Anterior cingulate cortex (tissue), 58 donors: ENCODE results near the gene C16orf92.

Experiments
- DNase-seq, 58 donors: peaks; one replicate each; lab custom pipeline; 2025; lab: John Stamatoyannopoulos, UW

The C16orf92 gene

DNA sequence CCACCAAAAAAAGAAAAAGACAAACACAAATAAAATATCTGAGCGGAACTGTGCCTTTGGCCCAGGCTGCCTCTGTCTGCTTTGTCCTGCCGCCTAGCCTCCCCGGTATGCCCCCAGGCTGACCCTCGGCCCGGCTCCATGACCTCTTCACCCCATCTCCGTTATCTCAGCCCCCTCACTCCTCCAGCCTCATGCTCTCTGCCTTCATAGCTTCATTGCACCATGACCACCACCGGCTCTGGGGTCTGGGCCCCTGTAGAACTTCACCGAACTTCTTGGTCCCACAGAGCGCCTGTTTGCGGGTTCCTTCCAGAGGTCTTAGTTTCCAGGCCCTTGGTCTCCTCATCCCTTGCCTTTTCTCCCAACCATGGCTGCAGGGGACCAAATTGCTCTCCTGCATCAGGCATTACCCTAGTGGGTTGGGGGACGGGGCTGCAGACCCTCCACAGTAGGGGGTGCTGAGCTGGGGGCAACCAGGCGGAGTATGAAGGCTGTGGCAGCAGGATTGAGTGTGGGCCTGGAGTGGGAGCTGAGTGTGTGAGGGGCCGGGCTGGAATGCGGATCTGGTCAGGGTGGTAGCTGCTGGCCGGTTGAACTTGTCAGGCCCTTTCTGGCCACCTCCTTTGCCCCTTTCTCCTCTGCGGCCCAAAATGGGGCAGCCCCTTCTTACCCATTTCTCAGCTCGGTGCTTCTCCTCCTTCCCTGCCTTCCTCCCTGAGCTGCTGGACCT, 34.5 kb upstream of the C16orf92 start:
- DNase-seq, result no peak

DNA sequence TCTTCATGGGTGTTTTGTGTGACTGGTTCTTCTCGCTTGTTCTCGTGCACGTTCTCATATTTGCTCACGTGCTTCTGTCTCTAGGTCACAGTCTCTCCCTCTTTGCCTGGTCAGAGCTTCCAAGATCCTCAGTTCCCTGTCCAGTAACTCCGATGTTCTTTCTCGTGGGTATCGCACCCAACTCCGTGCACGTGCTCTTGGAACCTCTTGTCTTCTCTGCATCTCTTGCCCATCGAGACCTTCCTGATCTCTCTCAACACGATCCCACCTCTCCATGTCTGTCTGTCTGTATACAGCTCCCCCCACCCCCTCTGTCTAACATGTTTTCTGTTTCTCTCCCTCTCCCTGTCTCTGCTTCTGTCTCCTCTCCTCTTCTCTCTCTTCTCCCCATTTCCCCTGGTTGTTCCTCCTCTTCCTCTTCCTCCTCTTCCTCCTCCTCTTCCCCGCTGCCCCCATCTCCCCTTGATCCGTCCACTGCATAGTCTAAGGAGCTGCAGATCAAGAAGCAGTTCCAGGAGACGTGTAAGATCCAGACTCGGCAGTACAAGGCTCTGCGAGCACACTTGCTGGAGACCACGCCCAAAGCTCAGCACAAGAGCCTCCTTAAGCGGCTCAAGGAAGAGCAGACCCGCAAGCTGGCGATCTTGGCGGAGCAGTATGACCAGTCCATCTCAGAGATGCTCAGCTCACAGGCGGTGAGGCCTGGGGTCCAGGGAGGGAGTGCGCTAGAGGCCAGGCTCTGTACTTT, 33.7 kb upstream of the C16orf92 start:
- no peak for DNase-seq

DNA sequence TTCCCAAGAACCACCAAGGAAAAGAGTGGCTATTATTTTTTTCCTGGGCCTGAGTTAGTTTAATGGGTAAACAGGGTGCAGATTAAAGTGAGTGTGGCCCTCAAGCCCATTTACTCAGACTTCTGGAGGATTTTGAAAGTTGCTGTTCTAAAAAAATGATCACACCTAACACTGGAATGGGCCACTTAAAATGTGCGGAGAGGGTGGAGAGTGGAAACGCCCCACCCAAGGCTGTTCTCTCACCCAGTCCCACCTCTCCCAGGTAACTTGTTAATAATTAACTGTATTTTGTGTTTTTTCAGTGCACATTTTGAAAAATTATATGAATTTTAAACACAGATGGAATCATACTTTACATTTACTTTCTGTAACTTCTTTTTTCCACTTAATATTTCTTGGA, 33.0 kb upstream of the C16orf92 start:
- no peak for DNase-seq

DNA sequence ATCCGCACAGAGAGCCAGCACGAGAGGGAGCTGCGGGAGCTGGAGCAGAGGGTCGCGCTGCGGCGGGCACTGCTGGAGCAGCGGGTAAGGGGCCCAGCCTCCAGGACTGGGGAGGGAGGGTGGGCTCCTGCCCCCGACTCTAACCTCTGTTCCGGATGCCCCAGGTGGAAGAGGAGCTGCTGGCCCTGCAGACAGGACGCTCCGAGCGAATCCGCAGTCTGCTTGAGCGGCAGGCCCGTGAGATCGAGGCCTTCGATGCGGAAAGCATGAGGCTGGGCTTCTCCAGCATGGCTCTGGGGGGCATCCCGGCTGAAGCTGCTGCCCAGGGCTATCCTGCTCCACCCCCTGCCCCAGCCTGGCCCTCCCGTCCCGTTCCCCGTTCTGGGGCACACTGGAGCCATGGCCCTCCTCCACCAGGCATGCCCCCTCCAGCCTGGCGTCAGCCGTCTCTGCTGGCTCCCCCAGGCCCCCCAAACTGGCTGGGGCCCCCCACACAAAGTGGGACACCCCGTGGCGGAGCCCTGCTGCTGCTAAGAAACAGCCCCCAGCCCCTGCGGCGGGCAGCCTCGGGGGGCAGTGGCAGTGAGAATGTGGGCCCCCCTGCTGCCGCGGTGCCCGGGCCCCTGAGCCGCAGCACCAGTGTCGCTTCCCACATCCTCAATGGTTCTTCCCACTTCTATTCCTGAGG, 32.0 kb upstream of the C16orf92 start:
- no peak for DNase-seq

DNA sequence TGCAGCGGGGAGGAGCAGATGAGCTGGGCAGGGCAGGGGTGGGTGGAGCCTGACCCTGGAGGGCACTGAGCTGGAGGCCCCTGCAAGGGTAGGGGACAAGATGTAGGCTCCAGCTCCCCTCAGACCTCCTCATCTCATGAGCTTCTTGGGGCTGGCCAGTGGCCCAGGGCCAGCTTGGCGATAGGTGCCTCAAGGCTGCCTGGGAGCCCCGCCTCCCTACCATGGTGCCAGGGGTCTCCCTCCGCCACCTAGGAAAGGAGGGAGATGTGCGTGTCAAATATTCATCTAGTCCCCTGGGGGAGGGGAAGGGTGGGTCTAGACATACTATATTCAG, 31.5 kb upstream of the C16orf92 start:
- no peak for DNase-seq

DNA sequence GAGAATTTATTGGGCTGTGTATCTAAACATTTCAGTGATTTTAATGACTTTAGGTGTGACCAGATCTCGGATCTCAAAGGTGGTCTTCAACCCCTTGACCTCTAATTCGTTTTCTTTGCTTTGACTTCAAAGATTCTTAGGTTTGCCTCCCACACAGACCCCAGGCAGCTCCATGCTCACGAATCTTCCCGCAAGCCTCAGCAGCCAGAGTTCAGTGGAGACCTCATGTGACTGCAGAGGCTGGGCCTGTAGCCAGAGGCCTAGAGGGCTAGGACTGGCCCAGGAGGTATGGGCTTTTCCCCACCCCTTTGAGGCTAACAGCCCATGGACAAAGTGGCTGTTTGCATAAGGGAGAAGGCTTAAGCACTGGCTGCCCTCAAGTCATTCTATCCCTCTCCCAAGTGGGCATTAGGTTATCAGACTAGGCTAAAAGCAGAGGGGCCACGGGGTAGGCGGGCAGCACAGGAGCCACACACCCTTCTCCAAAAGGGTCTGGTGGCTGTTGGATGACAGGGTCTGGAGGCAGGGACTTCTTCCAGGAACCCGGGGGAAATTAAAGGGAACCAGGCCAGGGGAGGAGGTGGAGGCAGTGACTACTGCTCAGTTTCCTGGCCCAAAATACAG, 30.5 kb upstream of the C16orf92 start:
- DNase-seq, result peak in 1 of 58 donors; percentile 7

DNA sequence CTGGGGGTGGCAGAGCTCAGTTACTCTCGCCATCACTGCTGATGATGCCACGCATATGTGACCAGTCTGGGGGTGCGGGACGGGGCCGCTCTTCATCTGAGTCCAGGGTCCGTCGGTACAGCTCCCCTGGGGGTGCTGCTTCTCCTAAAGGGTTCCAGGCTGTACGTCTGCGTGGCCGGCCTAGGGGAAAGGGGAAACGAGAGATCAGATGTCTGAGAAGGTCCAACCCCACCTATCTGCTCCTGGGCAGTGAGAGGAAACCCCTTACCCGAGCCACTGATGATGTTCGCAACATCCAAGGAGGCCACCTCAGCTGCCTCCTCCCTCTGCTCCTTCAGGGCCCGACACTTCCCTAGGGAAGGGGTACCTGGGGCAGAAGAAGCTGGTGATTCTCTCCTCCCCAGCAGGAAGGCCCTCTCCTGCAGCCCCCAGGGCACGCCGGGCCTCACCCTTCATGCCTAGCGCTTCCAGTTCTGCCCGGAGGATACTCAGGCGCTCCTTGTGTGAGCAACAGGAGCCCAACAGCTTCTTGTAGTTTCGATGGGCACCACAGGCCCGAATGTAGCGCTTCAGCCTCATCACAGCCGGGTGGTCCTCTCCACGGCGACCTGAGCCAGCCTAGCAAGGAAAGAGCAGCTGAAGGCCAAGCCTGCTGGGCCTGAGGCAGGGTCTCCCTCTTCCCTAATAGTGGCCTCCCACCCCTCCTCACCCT, 29.7 kb upstream of the C16orf92 start:
- no peak for DNase-seq

DNA sequence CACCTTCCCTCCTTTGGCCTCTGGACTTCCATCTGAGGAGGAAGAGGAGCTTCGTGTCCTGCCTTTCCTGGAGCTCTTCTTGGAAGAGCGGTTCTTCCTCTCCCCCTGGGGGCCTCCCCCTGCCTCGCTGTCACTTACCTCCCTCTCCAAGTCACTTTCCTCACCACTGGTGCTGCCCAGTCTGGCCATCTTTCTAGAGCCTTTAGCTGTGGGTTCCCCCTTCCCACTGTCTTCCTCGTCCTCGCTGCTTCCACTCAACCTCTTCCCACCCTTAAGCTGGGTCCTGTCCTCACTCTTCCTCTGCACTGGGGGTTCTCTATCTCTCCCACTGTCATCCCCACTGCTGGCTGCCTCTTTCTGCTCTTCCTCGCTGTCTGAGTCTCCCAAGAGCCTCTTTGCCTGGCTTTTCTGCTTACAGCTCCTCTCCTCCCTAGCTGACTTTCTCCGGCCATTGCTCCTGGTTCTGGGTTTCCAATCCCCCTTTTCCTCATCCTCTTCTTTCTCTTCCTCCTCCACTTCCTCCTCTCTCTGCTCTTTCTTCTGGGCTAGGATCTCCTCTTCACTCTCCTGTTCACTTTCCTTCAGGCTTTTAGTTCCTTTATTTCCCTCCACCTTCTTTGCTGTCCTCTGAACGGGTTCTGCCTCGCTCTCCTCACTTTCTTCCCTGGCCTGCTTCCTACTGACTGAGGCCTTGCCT, 28.9 kb upstream of the C16orf92 start:
- DNase-seq, result no peak

DNA sequence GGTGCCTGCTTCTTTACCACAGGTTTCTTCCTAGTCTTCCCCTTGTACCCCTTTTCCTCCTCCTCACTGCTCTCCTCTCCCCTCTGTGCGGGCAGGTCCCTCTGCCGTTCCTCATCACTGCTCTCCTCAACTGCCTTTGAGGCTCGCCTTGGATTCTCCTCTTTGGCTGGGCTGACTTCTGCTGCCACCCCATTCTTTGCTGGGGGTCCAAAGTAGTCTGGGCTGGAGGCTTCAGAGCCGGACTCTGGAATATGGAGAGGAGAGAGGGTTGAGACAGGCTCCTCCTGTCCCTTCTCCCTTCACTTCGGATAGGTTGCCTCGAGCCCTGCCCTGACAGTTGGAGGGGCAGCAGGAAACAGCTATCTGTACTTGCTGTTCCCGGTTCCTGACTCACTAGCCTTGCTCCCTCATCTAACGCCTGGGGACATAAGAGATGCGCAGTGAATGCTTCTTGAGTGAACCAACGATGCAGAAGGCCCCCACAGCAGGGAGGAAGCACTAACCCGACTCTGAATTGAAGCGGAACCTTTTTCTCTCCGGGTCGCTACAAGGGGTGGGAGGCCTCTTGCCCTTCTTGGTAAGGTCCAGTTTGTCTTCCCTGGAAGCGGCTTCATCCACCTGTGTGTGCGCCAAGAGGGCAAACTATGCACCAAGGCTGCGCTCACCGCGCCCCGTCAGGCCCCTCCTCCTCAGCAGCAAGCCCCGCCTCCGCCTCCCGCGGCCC, 28.2 kb upstream of the C16orf92 start:
- DNase-seq, result peak in 12 of 58 donors; percentile 47 to 65 (median 56)

DNA sequence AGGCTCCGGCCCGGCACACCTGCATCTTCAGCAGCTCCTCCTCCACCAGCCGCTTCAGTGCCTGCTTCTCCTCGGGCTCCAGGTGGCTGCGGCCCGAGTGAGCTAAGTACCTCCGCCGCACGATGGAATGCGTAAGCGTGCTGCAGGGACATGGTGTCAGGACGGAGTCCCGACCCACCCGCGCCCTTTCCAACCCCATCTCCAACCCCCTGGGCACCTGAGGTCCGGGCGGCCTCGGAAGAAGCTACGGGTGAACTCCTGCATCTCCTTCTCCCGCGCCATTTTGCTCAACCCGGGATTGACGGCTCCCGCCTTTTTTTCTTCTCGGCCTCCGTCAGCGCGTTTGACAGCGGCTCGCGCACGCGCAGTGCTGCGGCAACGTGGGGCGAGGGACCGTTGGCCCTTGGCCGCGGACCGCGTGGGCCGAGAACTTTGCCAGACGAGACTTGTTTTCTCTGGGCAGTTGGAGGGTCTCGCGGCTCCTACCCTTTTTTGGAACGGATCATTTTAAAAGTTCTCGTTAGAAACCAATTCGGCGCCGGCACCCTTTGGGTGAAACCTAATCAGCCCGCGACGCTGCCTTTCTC, 27.6 kb upstream of the C16orf92 start, which contains the start of gene HIRIP3:
TSS of gene HIRIP3 (minus strand) at position 294 of the 587 bp plus-strand sequence. CDS start at position 282, 12 bp downstream.
- DNase-seq, result peak in 56 of 58 donors; percentile 44 to 90 (median 80)

DNA sequence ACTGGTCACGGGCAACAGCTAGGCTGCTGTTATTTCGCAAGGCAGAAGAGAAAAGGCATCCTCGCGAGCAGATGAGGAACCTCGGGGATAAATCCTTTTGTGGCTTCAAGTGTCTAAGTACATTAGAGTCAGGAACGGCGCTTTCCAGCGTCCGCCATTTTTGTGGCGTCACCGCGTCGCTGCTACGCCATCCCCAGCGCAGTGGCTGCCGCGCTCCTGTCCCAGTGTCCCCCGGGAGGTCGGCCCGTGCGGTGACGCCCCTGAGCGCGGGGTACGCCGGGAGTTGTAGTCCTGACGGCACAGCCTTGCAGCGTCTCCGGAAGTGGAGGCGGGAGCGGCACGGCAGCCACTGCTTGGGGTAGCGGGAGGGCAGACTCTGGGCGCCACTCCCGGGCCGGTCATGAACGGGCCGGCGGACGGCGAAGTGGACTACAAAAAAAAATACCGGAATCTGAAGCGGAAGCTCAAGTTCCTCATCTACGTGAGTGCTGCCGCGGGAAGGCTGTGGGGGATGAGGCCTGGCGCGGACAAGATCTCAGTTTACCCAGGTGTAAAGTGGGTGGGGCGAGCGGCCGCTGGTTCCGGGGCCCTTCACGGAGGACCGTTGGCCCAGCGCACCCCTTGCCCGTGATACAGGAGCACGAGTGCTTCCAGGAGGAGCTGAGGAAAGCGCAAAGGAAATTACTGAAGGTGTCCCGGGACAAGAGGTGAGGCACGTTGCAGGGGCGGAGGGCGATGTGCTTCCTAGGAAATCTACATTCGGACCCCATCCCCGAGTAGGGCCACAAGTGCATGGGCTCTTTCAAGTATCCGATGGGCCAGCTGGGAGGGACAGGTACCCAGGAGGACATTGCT, 26.9 kb upstream of the C16orf92 start, which contains the start of gene INO80E:
TSS of gene INO80E (plus strand) at position 331 of the 855 bp plus-strand sequence. CDS start at position 401, 70 bp downstream.
- DNase-seq, result peak; percentile 86 to 100 (median 97)

DNA sequence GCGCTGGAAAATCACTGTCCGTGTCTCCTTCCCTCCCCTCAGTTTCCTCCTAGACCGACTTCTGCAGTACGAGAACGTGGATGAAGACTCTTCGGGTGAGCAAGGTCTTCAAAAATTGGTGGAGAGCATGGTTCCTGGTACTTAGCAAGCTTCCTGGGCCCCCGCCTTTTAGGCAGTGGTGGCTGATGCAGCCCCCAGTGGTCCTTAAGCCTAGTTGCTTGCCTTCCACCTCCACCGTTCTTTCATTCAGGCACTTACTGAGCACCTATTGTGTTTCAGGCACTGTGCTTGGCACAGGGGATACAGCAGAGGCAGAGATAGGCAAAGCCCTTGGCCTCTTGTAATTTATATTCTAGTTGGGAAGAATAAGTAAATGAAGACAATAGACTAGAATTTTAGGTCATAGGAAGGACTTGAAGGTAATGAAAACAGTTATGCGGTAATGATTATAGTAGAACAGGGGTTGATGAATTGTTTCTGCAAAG, 26.2 kb upstream of the C16orf92 start:
- DNase-seq, result no peak

DNA sequence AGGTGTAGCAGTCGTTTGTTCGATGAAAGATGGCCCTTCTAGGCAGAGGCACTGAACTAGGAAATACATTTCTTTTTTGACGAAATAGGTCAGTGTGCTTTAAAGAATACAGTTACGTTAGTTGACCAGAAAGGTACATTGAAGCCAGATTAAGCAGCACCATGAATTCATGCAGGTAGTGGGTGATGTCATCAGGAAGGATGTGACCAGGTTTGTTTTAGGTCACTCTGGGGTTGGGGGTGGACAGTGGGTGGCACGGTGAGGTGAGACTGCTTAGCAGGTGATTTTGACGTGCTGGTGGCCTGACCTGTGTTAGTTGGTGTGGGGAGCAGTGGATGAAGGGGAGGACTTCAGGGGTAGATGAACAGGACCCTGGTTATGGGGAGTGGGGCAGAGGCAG, 23.4 kb upstream of the C16orf92 start:
- DNase-seq, result no peak

DNA sequence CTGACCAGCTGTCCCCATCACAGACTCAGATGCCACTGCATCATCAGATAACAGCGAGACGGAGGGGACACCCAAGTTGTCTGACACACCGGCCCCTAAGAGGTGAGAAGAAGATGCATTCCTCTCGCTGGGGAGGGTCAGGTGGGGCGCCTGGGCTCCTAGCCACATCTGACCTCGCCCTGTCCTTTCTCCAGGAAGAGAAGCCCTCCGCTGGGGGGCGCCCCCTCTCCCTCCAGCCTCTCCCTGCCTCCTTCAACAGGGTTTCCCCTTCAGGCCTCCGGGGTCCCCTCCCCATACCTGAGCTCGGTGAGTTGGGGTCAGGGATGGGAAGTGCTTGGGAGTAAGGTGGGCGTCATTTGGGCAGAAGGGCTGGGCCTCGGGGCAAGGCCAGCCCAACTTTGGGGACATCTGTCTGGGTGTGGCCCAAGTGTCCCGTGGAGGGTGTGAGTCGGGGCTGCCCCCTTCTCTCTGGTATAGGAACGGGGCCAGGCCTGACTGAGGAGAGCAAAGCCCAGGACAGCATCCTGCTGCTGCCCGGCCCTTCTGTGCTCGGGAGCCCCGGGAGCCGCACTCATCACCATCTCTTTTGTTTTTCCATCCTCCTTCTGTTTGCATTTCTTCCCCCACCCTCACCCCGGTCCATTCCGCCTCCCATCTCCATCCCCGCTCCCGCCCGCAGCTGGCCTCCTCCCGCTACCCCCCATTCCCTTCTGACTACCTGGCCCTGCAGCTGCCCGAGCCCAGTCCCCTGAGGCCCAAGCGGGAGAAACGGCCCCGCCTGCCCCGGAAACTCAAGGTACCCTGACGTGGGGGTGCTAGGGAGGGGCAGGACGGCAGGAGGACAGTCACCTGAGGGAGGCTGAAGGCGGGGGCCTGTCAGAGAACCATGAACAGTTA, 22.0 kb upstream of the C16orf92 start:
- no peak for DNase-seq

DNA sequence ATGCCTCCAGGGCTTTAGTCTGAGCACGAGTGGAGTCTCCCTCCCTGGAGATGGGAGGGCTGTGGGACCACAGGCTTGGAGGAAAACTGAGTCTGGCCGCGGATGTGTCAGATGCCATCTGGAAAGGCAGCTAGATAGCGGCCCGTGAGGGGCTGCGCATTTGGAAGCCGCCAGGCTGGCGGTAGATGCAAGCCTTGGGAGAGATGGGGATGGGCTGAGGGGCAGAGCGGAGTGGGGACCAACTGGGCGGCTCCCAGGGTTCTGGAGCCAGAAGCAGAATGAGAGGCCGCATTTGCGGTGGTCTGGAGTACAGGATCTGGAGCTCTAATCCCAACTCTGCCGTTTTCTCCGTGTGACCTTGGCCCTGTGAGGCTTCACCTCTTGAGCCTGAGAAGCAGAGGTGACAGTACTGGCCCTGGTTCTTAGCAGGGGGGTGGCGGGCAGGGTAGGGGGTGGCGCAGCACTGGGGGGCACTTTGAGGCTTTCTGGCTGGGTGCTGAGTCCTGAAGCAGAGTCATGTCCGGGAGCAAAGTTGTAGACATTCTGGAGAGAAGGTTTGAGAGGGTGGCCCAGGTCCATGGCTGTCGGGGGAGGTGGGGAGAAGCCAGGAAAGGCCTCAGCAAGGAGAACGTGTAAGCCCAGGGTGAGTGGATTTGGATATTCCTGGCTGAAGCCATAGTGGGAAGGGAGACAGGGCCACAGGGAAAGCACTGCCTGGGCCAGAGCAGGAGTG, 20.2 kb upstream of the C16orf92 start:
- DNase-seq, result no peak
